Mesodermal cell (in vitro differentiated cells): ENCODE measurements around the gene ETHE1.
"Not testable (repeated sequence)": the region's sequence is repeated elsewhere in the genome, so short reads cannot be mapped to it uniquely, and the experiment has no call there.

Experiments
- H3K27ac ChIP-seq: 2 replicates; pipeline ENCODE4 v1.7.0; 2013; ENCODE audit warnings: mild to moderate bottlenecking, low read depth, low read length, moderate library complexity; ENCODE audit not compliant: severe bottlenecking
- H3K36me3 ChIP-seq: 2 replicates; pipeline ENCODE4 v1.7.1; 2013; ENCODE audit warnings: mild to moderate bottlenecking, low read length, moderate library complexity; ENCODE audit not compliant: control insufficient read depth, insufficient read depth
- H3K4me1 ChIP-seq: one replicate; pipeline ENCODE4 v1.7.1; 2013; ENCODE audit warnings: mild to moderate bottlenecking, low read length; ENCODE audit not compliant: insufficient read depth, control insufficient read depth, poor library complexity, severe bottlenecking
- H3K4me3 ChIP-seq: 2 replicates; pipeline ENCODE4 v1.7.0; 2013; ENCODE audit warnings: low read length, control low read depth, mild to moderate bottlenecking; ENCODE audit not compliant: insufficient read depth, poor library complexity, severe bottlenecking; ENCODE audit errors: extremely low read depth
- H3K9me3 ChIP-seq: 2 replicates; pipeline ENCODE4 v1.7.1; 2013; ENCODE audit warnings: mild to moderate bottlenecking, low read length, moderate library complexity; ENCODE audit not compliant: control insufficient read depth
- WGBS, 2 experiments: methylation state at CpG; one replicate each; pipeline ENCODE4 v1.1.5; 2013; ENCODE audit warnings: missing lambda C conversion rate in 2 of 2; ENCODE audit not compliant: insufficient coverage in 2 of 2; 5-methylcytosine and 5-hydroxymethylcytosine counted together

ETHE1 gene

GRCh38 chr19:43551399-43552197 is 24.6 kb upstream of the ETHE1 start:
- WGBS, 2 experiments = 87 to 91% methylated on average over 11 to 17 of the region's 23 CpGs
- H3K36me3 ChIP-seq = peaks cover 77% of the 10 kb centered on the region
- H3K9me3 ChIP-seq = no peaks in the 10 kb centered on the region

GRCh38 chr19:43548706-43549105 is 21.7 kb upstream of the ETHE1 start:
- Histone ChIP-seq H3K36me3 (peaks cover 80% of the 10 kb centered on the region), H3K4me3 (no peak overlapping the region), H3K9me3 (no peaks in the 10 kb centered on the region), H3K4me1 (no peaks in the 10 kb centered on the region), H3K27ac (no peak overlapping the region)
- 83 to 100% methylated on average over 1 of the region's 2 CpGs for WGBS, 2 experiments

More at GRCh38 chr19:43551399-43552197, 24.6 kb upstream of the ETHE1 start:
- no peak overlapping the region for H3K27ac ChIP-seq
- H3K4me1 ChIP-seq = no peaks in the 10 kb centered on the region
- no peak overlapping the region for H3K4me3 ChIP-seq

- H3K4me1 ChIP-seq, H3K9me3 ChIP-seq, H3K27ac ChIP-seq, H3K4me3 ChIP-seq: not testable (repeated sequence)
- peaks cover 81% of the 10 kb centered on the region for H3K36me3 ChIP-seq
- WGBS, 2 experiments = no CpG with 5 or more reads among the region's 24 CpGs
Observed at GRCh38 chr19:43547926-43548325, 20.9 kb upstream of the ETHE1 start.

GRCh38 chr19:43546581-43546980 is 19.6 kb upstream of the ETHE1 start:
- Histone ChIP-seq H3K4me1 (no peaks in the 10 kb centered on the region), H3K27ac (no peak overlapping the region), H3K36me3 (peaks cover 78% of the 10 kb centered on the region), H3K4me3 (no peak overlapping the region), H3K9me3 (no peaks in the 10 kb centered on the region)
- WGBS, 2 experiments = 92 to 100% methylated on average over 2 of the region's 3 CpGs

DNA sequence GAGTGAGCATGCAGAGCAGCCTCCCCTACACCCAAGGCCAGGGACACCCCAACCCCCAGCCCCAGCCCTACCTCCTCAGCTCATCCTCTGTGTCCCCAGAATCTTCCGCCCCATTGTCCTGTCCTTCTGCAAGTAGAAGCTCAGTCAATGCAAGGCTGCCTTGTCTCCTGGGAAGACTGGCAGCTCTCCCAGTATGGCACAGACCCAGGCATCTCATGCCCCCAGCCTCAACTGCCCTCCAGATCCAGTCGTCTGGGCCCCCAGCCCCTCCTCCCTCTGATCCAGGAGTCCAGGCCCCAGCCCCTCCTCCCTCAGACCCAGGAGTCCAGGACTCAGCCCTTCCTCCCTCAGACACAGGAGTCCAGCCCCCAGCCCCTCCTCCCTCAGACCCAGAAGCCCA is 19.0 kb upstream of the ETHE1 start:
- Histone ChIP-seq H3K27ac (no peak overlapping the region), H3K4me1 (no peaks in the 10 kb centered on the region), H3K9me3 (no peaks in the 10 kb centered on the region), H3K4me3 (no peak overlapping the region), H3K36me3 (peaks cover 77% of the 10 kb centered on the region)
- 94 to 100% methylated on average over 1 to 2 of the region's 2 CpGs for WGBS, 2 experiments

DNA sequence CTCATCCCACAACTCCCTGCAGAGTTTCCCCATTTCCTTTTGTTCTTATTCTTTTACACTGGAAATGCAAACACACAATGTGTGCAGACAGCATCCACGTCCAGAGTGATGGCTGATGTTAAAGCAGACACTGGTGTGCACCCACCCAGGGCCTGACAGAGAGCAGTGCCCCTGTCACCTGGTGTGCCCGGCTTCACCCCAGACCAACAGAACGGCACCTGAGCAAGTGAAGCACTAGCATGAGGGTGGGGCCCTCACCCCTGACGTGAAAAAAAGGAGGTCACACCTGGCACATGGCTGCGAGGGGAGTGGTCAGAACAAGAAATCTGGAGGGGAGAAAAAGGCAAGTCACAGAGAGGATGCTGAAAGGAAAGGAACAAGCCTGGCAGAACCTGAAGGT is 18.3 kb upstream of the ETHE1 start:
- no peaks in the 10 kb centered on the region for H3K9me3 ChIP-seq
- no peak overlapping the region for H3K27ac ChIP-seq
- H3K4me1 ChIP-seq = no peaks in the 10 kb centered on the region
- H3K36me3 ChIP-seq = peaks cover 77% of the 10 kb centered on the region
- H3K4me3 ChIP-seq = no peak overlapping the region
- WGBS, 2 experiments = 92% methylated on average over 5 of the region's 5 CpGs

- Histone ChIP-seq H3K36me3 (peaks cover 78% of the 10 kb centered on the region), H3K27ac (no peak overlapping the region), H3K4me1 (no peaks in the 10 kb centered on the region), H3K4me3 (no peak overlapping the region), H3K9me3 (peaks cover 4% of the 10 kb centered on the region)
- WGBS, 2 experiments = 95 to 96% methylated on average over 3 to 9 of the region's 9 CpGs
Observed at GRCh38 chr19:43544077-43544476, 17.1 kb upstream of the ETHE1 start.

DNA sequence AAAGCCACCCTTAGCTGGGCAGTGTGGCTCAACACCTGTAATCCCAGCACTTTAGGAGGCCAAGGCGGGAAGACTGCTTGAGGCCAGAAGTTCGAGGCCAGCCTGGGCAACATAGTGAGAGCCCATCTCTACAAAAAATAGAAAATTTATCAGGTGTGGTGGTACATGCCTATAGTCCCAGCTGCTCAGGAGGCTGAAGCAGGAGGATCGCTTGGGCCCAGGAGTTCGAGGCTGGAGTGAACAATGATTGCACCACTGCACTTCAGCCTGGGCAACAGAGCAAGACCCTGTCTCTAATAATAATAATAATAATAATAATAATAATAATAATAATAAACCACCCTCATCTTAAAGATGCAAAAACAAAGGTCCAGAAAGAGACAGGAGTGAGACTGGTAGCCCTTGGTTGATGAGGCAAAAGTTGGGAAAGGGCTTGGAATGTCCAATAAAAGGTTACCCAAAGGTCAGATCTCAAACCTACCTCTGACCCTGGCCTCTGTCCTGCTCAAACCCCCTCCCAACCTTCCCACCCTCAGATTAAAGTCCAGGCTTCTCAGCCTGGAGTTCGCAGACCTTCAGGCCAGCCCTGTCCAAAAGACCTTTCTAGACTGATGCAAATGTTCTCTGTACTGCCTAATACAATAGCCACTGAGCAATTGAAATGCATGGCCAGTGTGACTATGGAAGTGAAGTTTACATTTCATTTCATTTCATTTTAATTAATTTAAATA is 15.1 kb upstream of the ETHE1 start:
- H3K4me1 ChIP-seq = no peaks in the 10 kb centered on the region
- peaks cover 9% of the 10 kb centered on the region for H3K9me3 ChIP-seq
- H3K4me3 ChIP-seq = no peak overlapping the region
- H3K36me3 ChIP-seq = peaks cover 88% of the 10 kb centered on the region
- WGBS, 2 experiments = 100% methylated on average over 1 to 2 of the region's 5 CpGs
- H3K27ac ChIP-seq = no peak overlapping the region

DNA sequence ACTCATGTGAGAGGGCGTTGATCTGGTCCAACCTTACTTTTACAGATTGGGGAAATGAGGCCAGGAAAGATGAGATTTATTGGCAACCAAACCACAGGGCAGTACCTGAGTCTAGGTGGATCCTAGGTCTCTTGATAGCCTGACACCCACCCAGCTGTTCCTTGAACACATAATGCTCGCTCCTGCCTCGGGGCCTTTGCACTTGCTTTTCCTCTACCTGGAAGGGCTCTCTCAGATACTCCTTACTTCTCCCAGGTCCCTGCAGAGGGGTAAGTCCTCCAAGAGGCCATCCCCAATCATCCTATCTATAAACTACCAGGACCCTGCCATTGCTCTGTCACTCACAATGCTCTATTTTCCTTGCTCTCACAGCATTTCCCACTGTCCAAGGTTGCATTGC is 13.4 kb upstream of the ETHE1 start:
- Histone ChIP-seq H3K4me1 (no peaks in the 10 kb centered on the region), H3K4me3 (no peak overlapping the region), H3K9me3 (peaks cover 9% of the 10 kb centered on the region), H3K36me3 (peaks cover 82% of the 10 kb centered on the region), H3K27ac (no peak overlapping the region)
- WGBS, 2 experiments = 100% methylated on average over 2 of the region's 3 CpGs

GRCh38 chr19:43538922-43539321 is 11.9 kb upstream of the ETHE1 start:
- no peak overlapping the region for H3K27ac ChIP-seq
- H3K4me1 ChIP-seq = no peaks in the 10 kb centered on the region
- H3K4me3 ChIP-seq = no peak overlapping the region
- H3K9me3 ChIP-seq = peaks cover 9% of the 10 kb centered on the region
- peaks cover 72% of the 10 kb centered on the region for H3K36me3 ChIP-seq
